ENCODE results near the gene BEST2.

The BEST2 gene

DNA sequence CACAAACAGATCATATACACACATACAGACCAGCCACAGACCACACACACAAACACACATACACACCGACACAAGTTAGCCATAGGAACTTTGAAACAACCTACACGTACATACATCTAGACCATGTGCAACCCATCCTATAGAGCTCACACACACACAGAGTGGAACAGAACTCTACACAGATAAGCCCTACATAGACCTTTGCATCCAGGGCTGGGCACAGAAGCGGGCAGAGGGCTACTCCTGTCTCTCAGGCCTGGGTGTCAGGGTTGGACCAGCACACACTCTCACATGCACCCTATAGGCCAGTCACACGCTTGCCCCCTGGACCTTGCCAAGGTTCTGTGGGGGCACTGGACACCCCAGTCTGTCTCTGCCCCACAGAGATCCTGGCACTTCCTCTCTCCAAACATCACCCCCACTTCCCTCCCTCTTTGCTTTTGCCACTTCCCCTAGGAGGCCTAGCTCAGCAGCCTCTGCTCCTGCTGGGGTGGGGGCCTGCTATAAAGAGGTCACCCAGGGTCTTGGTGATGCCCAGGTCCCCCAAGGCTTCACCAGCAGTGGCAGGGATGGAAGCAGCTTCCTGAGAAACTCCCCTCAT is 33.9 kb downstream of the BEST2 start:
- Mint-ChIP-seq H3K27ac (no peak overlapping the region), H3K4me3 (no peak overlapping the region), H3K27me3 (no peaks in the 10 kb centered on the region), H3K9me3 (ENCODE audit: low read depth) (no peaks in the 10 kb centered on the region), H3K36me3 (no peaks in the 10 kb centered on the region), H3K4me1 (ENCODE audit: low read depth) (peaks cover 29% of the 10 kb centered on the region)

DNA sequence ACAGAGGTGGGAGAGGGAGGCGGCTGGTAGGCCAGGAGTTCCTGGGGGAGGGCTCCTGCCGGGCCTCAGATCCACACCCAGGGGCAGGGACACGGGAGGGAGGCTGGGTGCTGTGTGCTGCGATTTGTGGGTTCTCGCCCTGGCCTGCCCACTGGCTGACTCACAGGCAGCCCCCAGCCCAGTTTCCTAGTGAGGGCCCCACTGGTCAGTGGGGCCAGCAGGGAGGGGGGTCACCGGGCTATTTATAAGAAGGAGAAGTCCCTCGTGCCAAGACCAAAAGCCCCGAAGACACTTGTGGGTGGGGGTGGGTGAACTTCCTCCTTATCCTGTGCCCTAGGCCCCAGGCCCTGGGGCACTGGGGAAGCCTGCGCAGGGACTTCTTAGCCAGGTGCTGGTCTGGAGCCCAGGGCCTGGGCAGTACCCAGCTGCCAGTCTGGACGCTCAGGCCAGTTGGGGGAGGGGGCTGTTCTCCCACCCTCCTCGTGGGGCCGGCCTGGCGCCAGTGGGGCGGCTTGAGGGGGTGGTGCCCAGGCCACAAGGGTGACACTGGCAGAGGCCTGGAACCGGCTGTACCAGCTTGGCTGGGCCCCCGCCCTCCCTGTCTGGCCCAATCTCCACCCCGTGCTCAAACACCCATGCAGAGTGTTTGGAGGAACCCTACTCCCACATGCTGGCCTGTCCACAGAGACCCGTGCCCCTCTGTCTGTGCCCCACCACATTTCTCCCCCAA is 34.7 kb downstream of the BEST2 start:
- Mint-ChIP-seq H3K4me3 (no peak overlapping the region), H3K27me3 (no peaks in the 10 kb centered on the region), H3K36me3 (no peaks in the 10 kb centered on the region), H3K27ac (no peak overlapping the region), H3K4me1 (ENCODE audit: low read depth) (peaks cover 36% of the 10 kb centered on the region), H3K9me3 (ENCODE audit: low read depth) (no peaks in the 10 kb centered on the region)

DNA sequence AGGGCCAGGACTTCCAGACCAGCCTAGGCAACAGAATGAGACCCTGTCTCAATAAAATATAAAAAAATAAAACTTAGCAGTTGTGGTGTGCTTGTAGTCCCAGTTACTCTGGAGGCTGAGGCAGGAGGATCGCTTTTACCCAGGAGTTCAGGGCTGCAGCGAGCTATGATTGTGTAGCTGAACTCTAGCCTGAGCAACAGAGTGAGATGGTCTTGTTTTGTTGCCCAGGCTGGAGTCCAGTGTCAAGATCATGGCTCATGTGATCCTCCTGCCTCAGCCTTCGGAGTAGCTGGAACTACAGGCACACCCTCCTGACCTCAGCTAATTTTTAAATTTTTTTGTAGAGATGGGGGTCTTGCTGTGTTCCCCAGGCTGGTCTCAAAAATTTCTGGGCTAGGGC is 35.4 kb downstream of the BEST2 start:
- no peak overlapping the region for H3K4me3 Mint-ChIP-seq
- H3K27ac Mint-ChIP-seq, result no peak overlapping the region
- H3K36me3 Mint-ChIP-seq, result no peaks in the 10 kb centered on the region
- H3K4me1 Mint-ChIP-seq (ENCODE audit: low read depth), result peaks cover 31% of the 10 kb centered on the region
- H3K9me3 Mint-ChIP-seq (ENCODE audit: low read depth), result no peaks in the 10 kb centered on the region
- no peaks in the 10 kb centered on the region for H3K27me3 Mint-ChIP-seq

DNA sequence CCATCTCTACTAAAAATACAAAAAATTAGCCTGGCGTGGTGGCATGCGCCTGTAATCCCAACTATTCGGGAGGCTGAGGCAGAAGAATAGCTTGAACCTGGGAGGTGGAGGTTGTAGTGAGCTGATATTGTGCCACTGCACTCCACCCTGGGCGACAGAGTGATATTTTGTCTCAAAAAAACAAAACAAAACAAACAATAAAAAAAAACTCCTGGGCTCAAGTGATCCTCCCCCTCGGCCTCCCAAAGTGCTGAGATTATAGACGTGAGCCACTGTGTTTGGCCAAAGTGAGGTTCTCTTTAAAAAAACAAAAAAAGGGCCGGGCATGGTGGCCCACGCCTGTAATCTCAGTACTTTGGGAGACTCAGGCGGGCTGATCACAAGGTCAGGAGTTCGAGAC is 35.9 kb downstream of the BEST2 start:
- H3K36me3 Mint-ChIP-seq, result no peaks in the 10 kb centered on the region
- H3K4me3 Mint-ChIP-seq, result no peak overlapping the region
- no peaks in the 10 kb centered on the region for H3K9me3 Mint-ChIP-seq (ENCODE audit: low read depth)
- H3K27me3 Mint-ChIP-seq, result no peaks in the 10 kb centered on the region
- peaks cover 28% of the 10 kb centered on the region for H3K4me1 Mint-ChIP-seq (ENCODE audit: low read depth)
- no peak overlapping the region for H3K27ac Mint-ChIP-seq

DNA sequence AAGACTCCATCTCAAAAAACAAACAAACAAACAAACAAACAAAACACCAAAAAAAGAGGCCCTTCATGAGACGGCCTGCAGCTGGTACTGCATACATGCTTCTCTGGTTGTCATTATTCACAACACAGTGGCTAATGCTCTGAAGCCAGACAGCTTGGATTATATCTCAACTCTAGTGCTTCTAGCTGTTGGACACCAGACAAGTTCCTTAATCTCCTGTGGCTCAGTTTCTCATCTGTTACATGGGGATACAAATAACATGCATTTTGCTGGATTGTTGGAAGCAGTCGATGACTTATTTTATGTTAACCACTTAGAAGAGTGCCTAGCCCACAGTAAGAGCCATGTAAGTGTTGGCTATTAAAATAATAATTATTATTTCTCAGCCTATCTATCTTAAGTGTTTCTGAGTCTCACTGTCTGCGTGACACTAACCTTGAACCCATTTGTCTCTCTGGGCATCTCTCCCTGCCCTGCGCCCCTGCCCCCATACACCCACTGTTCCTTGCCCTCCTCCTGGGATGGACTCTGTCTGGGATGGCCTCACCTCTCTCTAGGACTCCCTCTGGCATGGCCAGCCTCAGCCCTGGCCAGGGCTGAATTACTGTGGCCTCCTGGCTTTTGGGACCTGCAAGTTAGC is 36.6 kb downstream of the BEST2 start:
- Mint-ChIP-seq H3K27me3 (no peaks in the 10 kb centered on the region), H3K27ac (peak overlapping the region; percentile 28), H3K4me1 (ENCODE audit: low read depth) (peaks cover 28% of the 10 kb centered on the region), H3K9me3 (ENCODE audit: low read depth) (no peaks in the 10 kb centered on the region), H3K36me3 (no peaks in the 10 kb centered on the region), H3K4me3 (no peak overlapping the region)

DNA sequence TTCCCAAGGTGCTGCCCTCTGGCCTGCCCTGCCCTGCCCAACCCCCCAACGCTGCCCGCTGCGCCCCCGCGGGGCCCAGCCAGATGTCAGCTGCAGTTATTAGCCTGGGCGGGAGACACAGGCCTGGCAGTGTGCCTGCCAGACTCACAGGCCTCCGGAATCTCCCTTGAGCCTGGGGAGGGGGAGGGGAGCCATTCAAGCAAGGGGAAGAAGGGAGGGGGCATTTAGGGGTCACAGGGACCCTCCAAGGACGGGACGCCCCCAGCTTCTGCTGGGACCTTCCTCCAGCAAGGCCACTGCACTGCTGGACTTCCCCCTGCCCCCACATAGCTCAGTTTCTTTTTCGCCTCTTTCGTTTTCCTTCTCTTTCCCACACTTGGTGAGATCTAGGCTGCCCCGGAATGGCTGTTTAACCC is 37.1 kb downstream of the BEST2 start:
- Mint-ChIP-seq H3K27me3 (no peaks in the 10 kb centered on the region), H3K27ac (peak overlapping the region; percentile 88), H3K9me3 (ENCODE audit: low read depth) (no peaks in the 10 kb centered on the region), H3K4me1 (ENCODE audit: low read depth) (peaks cover 22% of the 10 kb centered on the region), H3K36me3 (no peaks in the 10 kb centered on the region), H3K4me3 (peak overlapping the region; percentile 83)

DNA sequence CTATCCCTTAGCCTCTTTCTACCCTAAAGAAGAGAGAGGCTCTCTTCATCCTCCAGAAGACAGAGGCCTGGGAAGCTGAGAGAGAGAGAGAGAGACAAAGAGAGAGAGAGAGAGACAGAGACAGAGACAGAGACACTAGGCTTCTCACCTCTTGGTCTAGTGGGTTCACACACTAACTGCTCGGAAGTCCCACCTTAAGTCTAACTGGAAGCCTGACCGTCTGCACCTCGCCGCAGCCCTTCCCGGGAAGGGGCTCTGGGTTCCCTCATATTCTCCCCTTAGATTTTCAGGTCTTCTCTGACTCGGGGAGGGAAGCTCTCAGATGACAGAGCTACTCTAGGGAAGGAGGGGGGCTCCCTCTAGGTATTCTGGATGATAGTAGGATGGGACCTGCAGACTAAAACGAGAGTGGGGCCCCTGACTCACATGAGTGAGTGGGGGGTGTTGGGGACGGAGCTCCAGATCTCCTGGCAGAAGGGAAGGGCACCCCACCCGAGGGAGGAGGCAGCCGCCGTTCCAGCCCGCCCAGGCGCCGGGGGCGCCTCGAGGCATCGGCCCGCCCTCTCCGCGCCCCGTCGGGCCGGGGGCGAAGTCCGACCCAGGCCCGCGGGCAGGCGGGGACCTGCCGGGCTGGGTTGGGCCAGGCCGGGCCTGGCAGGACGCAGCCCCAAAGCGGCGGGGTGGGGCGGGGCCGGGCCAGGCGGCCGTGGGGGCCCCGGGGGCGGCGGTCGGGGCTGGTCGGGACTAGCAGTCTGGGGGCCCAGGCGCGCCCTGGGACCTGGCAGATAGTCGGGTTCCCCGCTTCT is 37.7 kb downstream of the BEST2 start:
- Mint-ChIP-seq H3K4me1 (ENCODE audit: low read depth) (peaks cover 26% of the 10 kb centered on the region), H3K4me3 (peak overlapping the region; percentile 83), H3K9me3 (ENCODE audit: low read depth) (no peaks in the 10 kb centered on the region), H3K36me3 (no peaks in the 10 kb centered on the region), H3K27ac (peak overlapping the region; percentile 88), H3K27me3 (no peaks in the 10 kb centered on the region)

DNA sequence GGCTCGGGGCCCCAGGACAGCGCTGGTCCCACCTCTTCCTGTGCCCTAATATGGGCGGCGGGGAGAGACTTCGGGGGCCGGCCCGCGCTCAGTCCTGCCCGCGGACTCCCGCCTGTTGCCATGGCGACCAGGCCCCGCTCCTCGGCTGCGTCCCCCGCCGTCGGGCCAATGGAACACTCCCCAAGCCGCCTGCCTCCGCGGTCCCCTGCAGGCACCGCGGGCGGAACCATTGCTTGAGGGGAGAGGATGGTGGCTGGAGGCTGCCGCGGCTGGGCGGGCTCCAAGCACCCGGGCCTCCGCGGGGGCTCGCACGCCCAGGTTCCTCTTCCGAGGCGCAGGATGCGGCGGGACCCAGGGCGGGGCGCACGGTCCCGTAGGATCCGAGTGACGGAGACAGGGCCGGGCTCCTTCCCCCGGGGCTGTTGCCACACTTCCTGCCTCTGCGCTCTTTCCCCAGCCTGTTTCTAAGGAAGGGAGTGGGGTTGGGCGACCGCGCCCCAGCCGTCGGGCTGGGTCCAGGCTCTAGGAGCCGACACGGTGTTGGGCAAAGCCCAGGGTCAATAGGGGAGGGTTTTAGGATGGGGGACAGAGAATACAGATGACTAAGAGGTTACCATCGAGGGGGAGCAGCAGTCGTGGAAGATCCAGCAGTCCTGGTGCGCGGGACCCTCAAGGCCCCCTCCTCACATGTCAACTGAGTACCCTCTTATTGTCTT is 38.5 kb downstream of the BEST2 start:
- H3K27me3 Mint-ChIP-seq, result no peaks in the 10 kb centered on the region
- H3K4me1 Mint-ChIP-seq (ENCODE audit: low read depth), result peaks cover 32% of the 10 kb centered on the region
- peak overlapping the region; percentile 89 for H3K4me3 Mint-ChIP-seq
- H3K27ac Mint-ChIP-seq, result peak overlapping the region; percentile 90
- no peaks in the 10 kb centered on the region for H3K9me3 Mint-ChIP-seq (ENCODE audit: low read depth)
- no peaks in the 10 kb centered on the region for H3K36me3 Mint-ChIP-seq

DNA sequence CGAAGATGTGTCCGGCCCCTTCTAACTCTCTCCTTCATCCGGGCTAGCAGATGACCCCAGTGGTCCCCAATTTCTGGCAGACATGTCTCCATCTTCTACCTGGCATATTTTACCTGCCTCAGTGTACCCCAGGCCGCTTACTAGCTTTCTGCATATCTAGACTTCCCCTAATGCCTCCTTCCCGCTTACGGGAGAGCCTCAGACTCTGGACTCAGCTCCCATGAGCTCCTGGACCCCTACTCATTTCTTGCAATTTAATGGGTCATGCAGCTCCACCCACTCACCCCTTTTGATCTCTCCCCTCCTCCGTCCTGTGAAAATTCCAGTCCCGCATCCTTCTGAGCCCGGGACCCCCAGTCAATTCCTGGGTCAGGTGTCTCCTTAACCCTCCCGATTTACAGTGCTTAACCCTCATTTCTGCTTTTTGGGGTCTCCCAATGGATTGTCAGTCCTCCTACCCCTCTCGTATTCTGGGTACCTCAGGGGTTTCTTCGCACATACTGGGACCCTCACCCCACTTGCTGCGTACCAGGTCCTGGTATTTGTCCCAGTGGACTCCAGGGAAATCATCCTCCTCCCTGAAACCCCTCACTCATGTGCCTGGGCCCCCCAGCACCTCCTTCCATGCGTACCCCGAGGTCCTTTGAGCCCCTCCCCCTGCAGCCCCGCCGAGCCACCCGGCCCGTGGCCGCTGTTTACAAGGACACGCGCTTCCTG is 39.2 kb downstream of the BEST2 start:
- Mint-ChIP-seq H3K9me3 (ENCODE audit: low read depth) (no peaks in the 10 kb centered on the region), H3K4me3 (peak overlapping the region; percentile 89), H3K27ac (peak overlapping the region; percentile 90), H3K36me3 (no peaks in the 10 kb centered on the region), H3K4me1 (ENCODE audit: low read depth) (peaks cover 35% of the 10 kb centered on the region), H3K27me3 (no peaks in the 10 kb centered on the region)

DNA sequence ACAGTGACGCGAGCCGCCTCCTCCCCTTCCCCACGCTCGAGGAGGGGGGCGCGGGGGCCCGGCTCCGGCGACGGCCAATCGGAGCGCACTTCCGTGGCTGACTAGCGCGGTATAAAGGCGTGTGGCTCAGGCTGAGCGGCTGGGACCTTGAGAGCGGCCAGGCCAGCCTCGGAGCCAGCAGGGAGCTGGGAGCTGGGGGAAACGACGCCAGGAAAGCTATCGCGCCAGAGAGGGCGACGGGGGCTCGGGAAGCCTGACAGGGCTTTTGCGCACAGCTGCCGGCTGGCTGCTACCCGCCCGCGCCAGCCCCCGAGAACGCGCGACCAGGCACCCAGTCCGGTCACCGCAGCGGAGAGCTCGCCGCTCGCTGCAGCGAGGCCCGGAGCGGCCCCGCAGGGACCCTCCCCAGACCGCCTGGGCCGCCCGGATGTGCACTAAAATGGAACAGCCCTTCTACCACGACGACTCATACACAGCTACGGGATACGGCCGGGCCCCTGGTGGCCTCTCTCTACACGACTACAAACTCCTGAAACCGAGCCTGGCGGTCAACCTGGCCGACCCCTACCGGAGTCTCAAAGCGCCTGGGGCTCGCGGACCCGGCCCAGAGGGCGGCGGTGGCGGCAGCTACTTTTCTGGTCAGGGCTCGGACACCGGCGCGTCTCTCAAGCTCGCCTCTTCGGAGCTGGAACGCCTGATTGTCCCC is 39.9 kb downstream of the BEST2 start, which contains the start of gene JUNB:
Gene JUNB (plus strand): TSS at position 142 of the 706 bp plus-strand sequence. CDS start 286 bp downstream, at position 428.
- Mint-ChIP-seq H3K9me3 (ENCODE audit: low read depth) (no peaks in the 10 kb centered on the region), H3K27me3 (no peaks in the 10 kb centered on the region), H3K36me3 (no peaks in the 10 kb centered on the region), H3K4me3 (peak within 1 kb of the TSS; percentile 95), H3K4me1 (ENCODE audit: low read depth) (peaks cover 42% of the 10 kb centered on the region), H3K27ac (peak within 1 kb of the TSS; percentile 97)

DNA sequence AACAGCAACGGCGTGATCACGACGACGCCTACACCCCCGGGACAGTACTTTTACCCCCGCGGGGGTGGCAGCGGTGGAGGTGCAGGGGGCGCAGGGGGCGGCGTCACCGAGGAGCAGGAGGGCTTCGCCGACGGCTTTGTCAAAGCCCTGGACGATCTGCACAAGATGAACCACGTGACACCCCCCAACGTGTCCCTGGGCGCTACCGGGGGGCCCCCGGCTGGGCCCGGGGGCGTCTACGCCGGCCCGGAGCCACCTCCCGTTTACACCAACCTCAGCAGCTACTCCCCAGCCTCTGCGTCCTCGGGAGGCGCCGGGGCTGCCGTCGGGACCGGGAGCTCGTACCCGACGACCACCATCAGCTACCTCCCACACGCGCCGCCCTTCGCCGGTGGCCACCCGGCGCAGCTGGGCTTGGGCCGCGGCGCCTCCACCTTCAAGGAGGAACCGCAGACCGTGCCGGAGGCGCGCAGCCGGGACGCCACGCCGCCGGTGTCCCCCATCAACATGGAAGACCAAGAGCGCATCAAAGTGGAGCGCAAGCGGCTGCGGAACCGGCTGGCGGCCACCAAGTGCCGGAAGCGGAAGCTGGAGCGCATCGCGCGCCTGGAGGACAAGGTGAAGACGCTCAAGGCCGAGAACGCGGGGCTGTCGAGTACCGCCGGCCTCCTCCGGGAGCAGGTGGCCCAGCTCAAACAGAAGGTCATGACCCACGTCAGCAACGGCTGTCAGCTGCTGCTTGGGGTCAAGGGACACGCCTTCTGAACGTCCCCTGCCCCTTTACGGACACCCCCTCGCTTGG is 40.7 kb downstream of the BEST2 start:
- no peaks in the 10 kb centered on the region for H3K36me3 Mint-ChIP-seq
- peak overlapping the region; percentile 95 for H3K4me3 Mint-ChIP-seq
- peak overlapping the region; percentile 97 for H3K27ac Mint-ChIP-seq

DNA sequence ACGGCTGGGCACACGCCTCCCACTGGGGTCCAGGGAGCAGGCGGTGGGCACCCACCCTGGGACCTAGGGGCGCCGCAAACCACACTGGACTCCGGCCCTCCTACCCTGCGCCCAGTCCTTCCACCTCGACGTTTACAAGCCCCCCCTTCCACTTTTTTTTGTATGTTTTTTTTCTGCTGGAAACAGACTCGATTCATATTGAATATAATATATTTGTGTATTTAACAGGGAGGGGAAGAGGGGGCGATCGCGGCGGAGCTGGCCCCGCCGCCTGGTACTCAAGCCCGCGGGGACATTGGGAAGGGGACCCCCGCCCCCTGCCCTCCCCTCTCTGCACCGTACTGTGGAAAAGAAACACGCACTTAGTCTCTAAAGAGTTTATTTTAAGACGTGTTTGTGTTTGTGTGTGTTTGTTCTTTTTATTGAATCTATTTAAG is 41.3 kb downstream of the BEST2 start:
- Mint-ChIP-seq H3K9me3 (ENCODE audit: low read depth) (no peaks in the 10 kb centered on the region), H3K27me3 (no peaks in the 10 kb centered on the region), H3K4me1 (ENCODE audit: low read depth) (peaks cover 41% of the 10 kb centered on the region), H3K4me3 (peak overlapping the region; percentile 95), H3K36me3 (no peaks in the 10 kb centered on the region), H3K27ac (peak overlapping the region; percentile 97)

More for the DNA sequence above, 40.7 kb downstream of the BEST2 start:
- Mint-ChIP-seq H3K4me1 (ENCODE audit: low read depth) (peaks cover 41% of the 10 kb centered on the region), H3K27me3 (no peaks in the 10 kb centered on the region), H3K9me3 (ENCODE audit: low read depth) (no peaks in the 10 kb centered on the region)

Data from activated naive CD8-positive, alpha-beta T cell (primary cell).